Neural progenitor cell (in vitro differentiated cells): Measurements from ENCODE around the gene KLF13.

Experiments used
- EZH2 ChIP-seq: fragments of 200-600 bp; sonication (generic); IDR thresholded peaks from 2 replicates; pipeline ENCODE4 v1.6.1; 2017; ENCODE audit warnings: antibody characterized with exemption, mild to moderate bottlenecking, moderate library complexity
- EZH2phosphoT487 ChIP-seq: fragments of 200-600 bp; sonication (generic); IDR thresholded peaks from 2 replicates; pipeline ENCODE4 v1.6.1; 2017; ENCODE audit warnings: antibody characterized with exemption
- TF ChIP-seq, protein P1 (sequence below): fragments of 200-600 bp; sonication (generic); IDR thresholded peaks from 2 replicates; pipeline ENCODE4 v1.5.1; 2017; ENCODE audit warnings: antibody characterized with exemption, mild to moderate bottlenecking

DNA sequence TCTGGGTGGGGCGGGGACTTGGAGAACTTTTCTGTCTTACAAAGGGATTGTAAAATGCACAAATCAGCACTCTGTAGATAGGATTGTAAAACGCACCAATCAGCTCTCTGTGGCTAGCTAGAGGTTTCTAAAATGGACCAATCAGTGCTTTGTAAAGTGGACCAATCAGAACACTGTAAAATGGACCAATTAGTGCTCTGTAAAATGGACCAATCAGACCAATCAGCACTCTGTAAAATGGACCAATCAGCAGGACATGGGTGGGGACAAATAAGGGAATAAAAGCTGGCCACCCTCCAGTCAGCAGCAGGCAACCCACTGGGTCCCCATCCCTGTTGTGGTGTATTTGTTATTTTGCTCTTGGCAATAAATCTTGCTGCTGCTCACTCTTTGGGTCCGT is 77.7 kb downstream of the KLF13 start:
- TF ChIP-seq, protein P1, sequence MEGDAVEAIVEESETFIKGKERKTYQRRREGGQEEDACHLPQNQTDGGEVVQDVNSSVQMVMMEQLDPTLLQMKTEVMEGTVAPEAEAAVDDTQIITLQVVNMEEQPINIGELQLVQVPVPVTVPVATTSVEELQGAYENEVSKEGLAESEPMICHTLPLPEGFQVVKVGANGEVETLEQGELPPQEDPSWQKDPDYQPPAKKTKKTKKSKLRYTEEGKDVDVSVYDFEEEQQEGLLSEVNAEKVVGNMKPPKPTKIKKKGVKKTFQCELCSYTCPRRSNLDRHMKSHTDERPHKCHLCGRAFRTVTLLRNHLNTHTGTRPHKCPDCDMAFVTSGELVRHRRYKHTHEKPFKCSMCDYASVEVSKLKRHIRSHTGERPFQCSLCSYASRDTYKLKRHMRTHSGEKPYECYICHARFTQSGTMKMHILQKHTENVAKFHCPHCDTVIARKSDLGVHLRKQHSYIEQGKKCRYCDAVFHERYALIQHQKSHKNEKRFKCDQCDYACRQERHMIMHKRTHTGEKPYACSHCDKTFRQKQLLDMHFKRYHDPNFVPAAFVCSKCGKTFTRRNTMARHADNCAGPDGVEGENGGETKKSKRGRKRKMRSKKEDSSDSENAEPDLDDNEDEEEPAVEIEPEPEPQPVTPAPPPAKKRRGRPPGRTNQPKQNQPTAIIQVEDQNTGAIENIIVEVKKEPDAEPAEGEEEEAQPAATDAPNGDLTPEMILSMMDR = no peak
- TF ChIP-seq EZH2 (no peak), EZH2phosphoT487 (no peak)
